ENCODE results near the gene CAMK1.

Gene CAMK1

GRCh38 chr3:9742560-9742959, 27.2 kb downstream of the CAMK1 start:
- no peak for DNase-seq (ENCODE audit: low spot score)

DNA sequence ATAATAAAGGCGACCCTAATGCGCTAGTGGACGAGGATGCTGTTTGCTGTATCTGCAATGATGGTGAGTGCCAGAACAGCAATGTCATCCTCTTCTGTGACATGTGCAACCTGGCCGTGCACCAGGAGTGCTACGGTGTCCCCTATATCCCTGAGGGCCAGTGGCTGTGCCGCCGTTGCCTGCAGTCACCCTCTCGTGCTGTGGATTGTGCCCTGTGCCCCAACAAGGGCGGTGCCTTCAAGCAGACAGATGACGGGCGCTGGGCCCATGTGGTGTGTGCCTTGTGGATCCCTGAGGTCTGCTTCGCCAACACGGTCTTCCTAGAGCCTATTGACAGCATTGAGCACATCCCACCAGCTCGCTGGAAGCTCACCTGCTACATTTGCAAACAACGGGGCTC, 30.6 kb downstream of the CAMK1 start:
- no peak for DNase-seq (ENCODE audit: low spot score)

GRCh38 chr3:9736831-9737230, 32.9 kb downstream of the CAMK1 start:
- no peak for DNase-seq (ENCODE audit: low spot score)

GRCh38 chr3:9732740-9733115, 37.0 kb downstream of the CAMK1 start:
- DNase-seq (ENCODE audit: low spot score) = peak; percentile 36

GRCh38 chr3:9732080-9732739, 37.5 kb downstream of the CAMK1 start:
- peak; percentile 18 for DNase-seq (ENCODE audit: low spot score)

DNA sequence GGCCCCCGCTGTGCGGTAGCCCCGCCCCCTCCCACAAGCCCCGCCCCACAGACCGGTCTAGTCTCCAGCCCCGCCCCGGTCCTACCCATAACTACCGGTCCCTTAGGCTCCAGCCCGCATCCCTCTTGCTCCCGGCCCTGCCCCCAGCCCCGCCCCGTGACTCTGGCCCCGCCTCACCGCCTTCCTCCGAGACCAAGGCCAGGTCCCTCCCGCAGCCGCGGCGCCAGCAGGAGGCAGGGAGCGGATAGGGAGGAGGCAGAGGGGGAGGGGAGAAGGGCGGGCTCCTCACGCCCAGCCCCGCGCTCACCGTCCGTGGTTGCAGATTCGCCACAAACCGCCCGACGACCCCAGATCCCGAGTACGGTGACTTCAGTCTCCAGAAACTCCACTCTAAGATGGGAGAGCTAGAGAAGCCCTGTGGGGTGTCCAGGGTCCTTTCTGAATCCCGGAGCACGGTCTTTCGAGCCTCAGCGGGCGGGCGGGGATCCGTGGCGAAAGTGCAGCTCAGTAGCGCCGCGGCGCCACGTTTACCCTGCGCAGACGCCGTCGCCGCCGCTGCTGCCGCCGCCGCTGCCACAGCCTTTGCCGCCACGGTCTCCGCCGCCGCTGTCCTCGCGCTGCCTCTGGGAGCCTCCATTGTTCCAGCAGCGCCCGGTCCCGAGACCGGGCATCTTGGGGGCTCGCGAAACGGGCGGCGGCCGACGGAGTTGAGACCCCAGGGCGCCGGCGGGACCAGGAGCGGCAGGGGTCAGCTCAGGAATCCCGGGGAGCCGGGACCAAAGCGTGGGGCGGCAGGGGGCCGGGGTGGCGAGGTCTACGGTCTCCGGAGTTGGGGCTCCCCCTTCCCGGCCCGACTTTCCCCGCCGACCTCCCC, 38.3 kb downstream of the CAMK1 start, which contains the start of gene BRPF1:
TSS of gene BRPF1 (plus strand) at position 530 of the 874 bp plus-strand sequence. CDS start 2,406 bp downstream, outside the sequence.
- peak; percentile 100 for DNase-seq (ENCODE audit: low spot score)

- no peak for DNase-seq (ENCODE audit: low spot score)
These were observed 39.0 kb downstream of the CAMK1 start for GRCh38 chr3:9730657-9731205.

DNA sequence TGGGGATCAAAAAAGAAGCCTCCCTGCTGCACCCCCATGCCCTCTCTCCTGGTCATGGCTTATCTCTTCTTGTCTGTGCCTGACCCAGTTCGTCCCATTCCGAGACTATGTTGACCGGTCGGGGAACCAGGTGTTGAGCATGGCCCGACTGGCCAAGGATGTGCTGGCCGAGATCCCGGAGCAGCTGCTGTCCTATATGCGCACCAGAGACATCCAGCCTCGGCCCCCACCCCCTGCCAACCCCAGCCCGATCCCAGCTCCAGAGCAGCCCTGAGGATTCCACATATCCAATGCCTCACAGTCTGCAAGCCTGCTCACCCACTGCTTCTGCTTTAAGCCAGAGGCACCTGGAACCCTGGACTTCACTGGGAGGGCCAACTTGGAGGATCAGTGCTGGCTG, 40.3 kb downstream of the CAMK1 start:
- DNase-seq (ENCODE audit: low spot score) = no peak

GRCh38 chr3:9727743-9728142, 42.0 kb downstream of the CAMK1 start:
- no peak for DNase-seq (ENCODE audit: low spot score)

DNA sequence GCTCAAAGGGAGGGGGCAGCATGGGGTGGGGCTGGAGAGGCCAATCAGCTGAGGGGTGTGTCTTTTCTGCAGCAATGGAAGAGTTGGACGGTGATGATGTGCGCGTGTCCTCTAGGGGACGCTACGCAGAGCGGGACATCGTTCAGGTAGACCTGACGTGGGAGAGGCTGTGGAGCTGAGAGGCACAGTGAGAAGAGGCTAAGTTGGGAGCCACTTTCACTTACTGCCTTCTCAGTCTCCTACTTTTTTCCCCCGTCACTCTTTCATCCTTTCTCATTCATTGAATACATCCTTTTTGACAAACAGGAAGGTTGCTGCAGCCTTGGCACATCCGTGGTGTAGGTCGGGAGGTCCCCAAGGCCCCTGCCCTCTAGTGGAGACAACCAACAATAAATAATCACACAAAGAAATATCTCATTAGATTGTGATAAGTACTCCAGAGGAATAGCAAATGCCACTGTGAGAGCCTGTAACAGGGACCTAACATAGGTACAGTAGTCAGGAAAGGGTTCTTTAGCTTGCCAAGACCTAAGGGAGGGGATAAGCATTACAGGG, 42.6 kb downstream of the CAMK1 start:
- DNase-seq (ENCODE audit: low spot score) = no peak

- DNase-seq (ENCODE audit: low spot score) = no peak
These were observed 43.8 kb downstream of the CAMK1 start for GRCh38 chr3:9725775-9726515.

DNA sequence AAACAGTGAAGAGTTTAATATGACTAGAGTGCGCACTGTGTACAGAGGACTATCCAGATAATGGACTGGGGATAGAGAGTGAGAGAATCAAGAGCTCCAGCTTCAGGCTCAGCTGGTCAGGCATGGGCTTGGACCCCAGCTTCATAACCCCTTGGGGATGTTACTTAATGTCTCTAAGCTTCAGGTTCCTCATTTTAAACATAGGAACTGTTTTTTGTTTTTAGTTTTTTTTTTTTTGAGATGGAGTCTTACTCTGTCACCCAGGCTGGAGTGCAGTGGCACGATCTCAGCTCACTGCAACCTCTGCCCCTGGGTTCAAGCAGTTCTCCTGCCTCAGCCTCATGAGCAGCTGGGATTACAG, 48.1 kb downstream of the CAMK1 start:
- DNase-seq (ENCODE audit: low spot score) = no peak

GRCh38 chr3:9721015-9721699, 48.6 kb downstream of the CAMK1 start:
- DNase-seq (ENCODE audit: low spot score) = peak; percentile 20

DNA sequence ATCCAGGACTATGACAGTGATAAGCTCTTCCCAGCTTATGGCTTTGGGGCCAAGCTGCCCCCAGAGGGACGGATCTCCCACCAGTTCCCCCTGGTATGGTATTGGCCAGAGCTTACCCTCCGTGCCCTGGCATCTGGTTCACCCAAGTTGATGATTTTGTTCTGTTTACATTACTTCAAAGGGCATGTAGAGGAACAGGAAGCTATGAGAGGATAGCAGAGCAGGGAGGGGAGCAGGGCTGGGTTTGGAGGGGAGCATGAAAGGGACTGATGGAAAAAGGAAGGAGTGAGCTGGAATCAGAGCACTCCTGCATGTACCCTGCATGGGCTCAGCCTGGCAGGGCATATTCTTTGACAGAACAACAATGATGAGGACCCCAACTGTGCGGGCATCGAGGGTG, 51.6 kb downstream of the CAMK1 start:
- no peak for DNase-seq (ENCODE audit: low spot score)

GRCh38 chr3:9717563-9717962, 52.2 kb downstream of the CAMK1 start:
- DNase-seq (ENCODE audit: low spot score) = no peak

GRCh38 chr3:9716801-9717555, 52.8 kb downstream of the CAMK1 start:
- DNase-seq (ENCODE audit: low spot score) = no peak

- peak; percentile 91 for DNase-seq (ENCODE audit: low spot score)
These were observed 53.8 kb downstream of the CAMK1 start for GRCh38 chr3:9715764-9716437.

DNA sequence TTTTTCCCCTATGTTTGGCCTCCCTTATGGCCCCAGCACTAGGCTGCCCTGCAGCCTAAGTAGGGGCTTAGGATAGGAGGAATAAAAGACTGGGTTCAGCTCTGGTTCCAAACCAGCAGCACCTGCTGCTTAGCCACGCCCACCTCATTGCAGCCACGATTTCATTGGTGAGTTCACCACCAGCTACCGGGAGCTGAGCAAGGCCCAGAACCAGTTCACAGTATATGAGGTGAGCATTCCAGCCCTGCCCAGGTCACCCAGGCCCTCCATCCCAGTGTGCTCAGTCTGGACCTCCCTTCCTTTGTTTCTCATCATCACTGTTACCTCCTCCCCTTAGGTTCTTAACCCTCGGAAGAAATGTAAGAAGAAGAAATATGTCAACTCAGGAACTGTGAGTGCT, 54.6 kb downstream of the CAMK1 start:
- no peak for DNase-seq (ENCODE audit: low spot score)

DNA sequence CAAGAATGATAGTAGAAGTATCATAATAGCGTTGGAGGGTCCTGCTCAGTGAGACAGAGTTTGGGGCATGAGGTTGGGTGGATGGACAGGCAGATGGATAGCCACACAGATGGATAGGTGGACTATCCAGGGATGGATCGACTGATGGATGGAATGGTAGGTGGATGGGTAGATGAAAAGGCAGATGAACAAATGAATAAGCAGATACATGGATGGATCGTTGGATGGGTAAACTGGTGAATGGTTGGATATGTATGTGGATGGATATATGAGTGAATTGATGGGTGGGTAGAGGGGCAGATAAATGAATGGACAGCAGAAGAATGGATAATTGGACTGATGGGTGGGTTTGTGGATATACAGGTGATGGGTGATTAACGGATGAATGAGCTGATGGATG, 56.6 kb downstream of the CAMK1 start:
- no peak for DNase-seq (ENCODE audit: low spot score)

DNA sequence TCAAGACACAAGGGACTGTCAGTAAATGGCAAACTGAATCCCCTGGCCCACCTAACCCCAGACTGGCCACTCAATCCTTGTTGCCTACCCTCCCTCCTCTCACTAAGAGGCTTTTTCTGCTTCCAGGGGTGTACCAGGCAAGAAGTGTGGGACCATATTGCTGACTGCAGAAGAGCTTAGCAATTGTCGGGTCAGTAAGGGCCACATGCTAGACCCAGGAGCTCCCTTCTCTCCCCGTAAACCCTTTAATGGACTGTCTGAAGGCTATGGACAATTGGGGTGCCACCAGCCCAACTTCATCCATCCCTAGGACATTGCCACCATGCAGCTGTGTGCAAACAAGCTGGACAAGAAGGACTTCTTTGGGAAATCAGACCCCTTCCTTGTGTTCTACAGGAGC, 57.3 kb downstream of the CAMK1 start:
- no peak for DNase-seq (ENCODE audit: low spot score)

Measured in AG08395 (cell line).